ENCODE data around the gene SKP1. TPM values are rescaled to one million over a fixed set of nuclear protein-coding genes. Genes with fewer than 3 reads are reported as not detected.

Gene SKP1
- total RNA-seq, 2 donors from 2014 or later = 287 to 360 TPM

DNA sequence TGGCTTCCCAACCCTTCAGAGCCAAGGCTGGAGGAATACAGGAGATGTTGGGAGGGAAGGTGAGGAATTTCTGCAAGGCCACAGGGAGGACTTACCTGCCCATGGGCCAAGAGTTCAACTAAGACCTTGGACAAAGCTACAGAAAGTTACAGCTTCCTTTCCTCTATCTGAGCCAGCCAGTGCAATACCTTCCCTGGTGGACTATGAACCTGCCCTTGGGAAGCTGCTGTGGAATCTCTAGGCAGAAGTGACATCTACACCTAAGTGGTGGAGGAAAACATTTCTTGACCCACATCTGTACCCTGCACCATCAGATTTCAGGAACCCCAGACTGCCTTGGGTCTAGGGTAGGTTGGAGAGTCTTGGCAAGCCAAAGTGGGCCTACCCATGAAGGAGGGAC, 6.7 kb upstream of the SKP1 start:
- no peak for TF ChIP-seq CTCF (IDR thresholded peaks at IDR 0.05)
- H3K27me3 ChIP-seq = no peaks in the 10 kb centered on the region
- no peaks in the 10 kb centered on the region for H3K4me1 ChIP-seq
- H3K4me3 ChIP-seq = no peak overlapping the region
- H3K36me3 ChIP-seq = no peaks in the 10 kb centered on the region
- H3K27ac ChIP-seq = no peak overlapping the region
- no peaks in the 10 kb centered on the region for H3K9me3 ChIP-seq
- DNase-seq (ENCODE audit: low spot score) = no peak

- Histone ChIP-seq H3K27me3 (no peaks in the 10 kb centered on the region), H3K36me3 (no peaks in the 10 kb centered on the region), H3K4me1 (peaks cover 0 to 30% of the 10 kb centered on the region in 2 donors), H3K4me3 (no peak overlapping the region), H3K27ac (peak overlapping the region in 1 of 2 donors; percentile 98), H3K9me3 (no peaks in the 10 kb centered on the region)
- no peak for DNase-seq (ENCODE audit: low spot score)
- no peak for TF ChIP-seq CTCF (IDR thresholded peaks at IDR 0.05)
Observed at GRCh38 chr5:134178096-134178419, 1.3 kb upstream of the SKP1 start.

- H3K9me3 ChIP-seq = no peaks in the 10 kb centered on the region
- peak overlapping the region; percentile 78 to 88 for H3K4me3 ChIP-seq
- peaks cover 2% of the 10 kb centered on the region for H3K36me3 ChIP-seq
- no peak for DNase-seq (ENCODE audit: low spot score)
- TF ChIP-seq CTCF (IDR thresholded peaks at IDR 0.05) = no peak
- H3K27ac ChIP-seq = peak overlapping the region; percentile 98 to 99
- H3K27me3 ChIP-seq = no peaks in the 10 kb centered on the region
- H3K4me1 ChIP-seq = peaks cover 0 to 30% of the 10 kb centered on the region in 2 donors
Observed at GRCh38 chr5:134177369-134178095, 782 bp upstream of the SKP1 start.

DNA sequence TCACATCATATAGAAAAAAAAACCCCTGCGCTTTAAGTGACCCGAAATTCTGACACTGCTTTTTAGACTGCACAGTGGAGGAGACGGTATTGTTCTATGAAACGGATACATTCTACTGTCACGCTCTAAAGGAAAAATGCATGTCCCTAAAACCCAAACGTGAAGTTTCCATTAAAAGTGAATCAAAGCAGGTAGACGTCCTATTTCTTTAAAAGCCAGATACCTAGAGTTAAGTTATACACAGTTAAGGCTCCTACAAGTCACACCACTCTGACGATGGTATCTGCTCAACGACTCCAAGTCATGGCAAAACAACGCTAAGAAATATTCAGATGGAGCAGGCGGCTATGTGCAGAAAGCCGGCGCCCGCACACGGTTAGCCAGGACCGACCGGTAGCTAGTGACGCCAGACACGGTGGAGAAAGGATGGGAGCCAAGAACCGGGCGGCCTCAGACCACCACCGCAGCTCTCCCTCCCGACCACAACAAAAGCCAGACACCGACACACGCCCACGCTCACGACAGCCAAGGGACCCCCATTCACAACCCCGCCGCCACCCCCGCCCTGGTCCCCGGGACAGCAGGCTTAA, 734 bp downstream of the SKP1 start:
- H3K27me3 ChIP-seq = no peaks in the 10 kb centered on the region
- H3K4me3 ChIP-seq = peak overlapping the region; percentile 78 to 88
- H3K27ac ChIP-seq = peak overlapping the region; percentile 98 to 99
- H3K36me3 ChIP-seq = peaks cover 14% of the 10 kb centered on the region
- H3K9me3 ChIP-seq = no peaks in the 10 kb centered on the region
- no peak for TF ChIP-seq CTCF (IDR thresholded peaks at IDR 0.05)
- peaks cover 0 to 37% of the 10 kb centered on the region in 2 donors for H3K4me1 ChIP-seq
- no peak for DNase-seq (ENCODE audit: low spot score)

GRCh38 chr5:134174841-134175839, 1.6 kb downstream of the SKP1 start:
- TF ChIP-seq CTCF (IDR thresholded peaks at IDR 0.05) = no peak
- Histone ChIP-seq H3K27ac (peak overlapping the region; percentile 98 to 99), H3K36me3 (peaks cover 14% of the 10 kb centered on the region), H3K27me3 (no peaks in the 10 kb centered on the region), H3K9me3 (no peaks in the 10 kb centered on the region), H3K4me1 (peaks cover 0 to 43% of the 10 kb centered on the region in 2 donors), H3K4me3 (peak overlapping the region; percentile 78 to 88)
- no peak for DNase-seq (ENCODE audit: low spot score)
